ENCODE data around the gene RASD1.

- TF ChIP-seq POLR2A (IDR thresholded peaks at IDR 0.05; ENCODE audit: low read length) (no peak), GATA1 (IDR thresholded peaks at IDR 0.05; ENCODE audit: low read depth, low read length) (no peak)
Measured at GRCh38 chr17:17481860-17482259, 14.3 kb downstream of the RASD1 start.

All from erythroblast (primary cell).